ENCODE results near the gene HNRNPD.
"Not testable (repeated sequence)": the region's sequence is repeated elsewhere in the genome, so short reads cannot be mapped to it uniquely, and the experiment has no call there.

Gene HNRNPD, protein sequence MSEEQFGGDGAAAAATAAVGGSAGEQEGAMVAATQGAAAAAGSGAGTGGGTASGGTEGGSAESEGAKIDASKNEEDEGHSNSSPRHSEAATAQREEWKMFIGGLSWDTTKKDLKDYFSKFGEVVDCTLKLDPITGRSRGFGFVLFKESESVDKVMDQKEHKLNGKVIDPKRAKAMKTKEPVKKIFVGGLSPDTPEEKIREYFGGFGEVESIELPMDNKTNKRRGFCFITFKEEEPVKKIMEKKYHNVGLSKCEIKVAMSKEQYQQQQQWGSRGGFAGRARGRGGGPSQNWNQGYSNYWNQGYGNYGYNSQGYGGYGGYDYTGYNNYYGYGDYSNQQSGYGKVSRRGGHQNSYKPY

DNA sequence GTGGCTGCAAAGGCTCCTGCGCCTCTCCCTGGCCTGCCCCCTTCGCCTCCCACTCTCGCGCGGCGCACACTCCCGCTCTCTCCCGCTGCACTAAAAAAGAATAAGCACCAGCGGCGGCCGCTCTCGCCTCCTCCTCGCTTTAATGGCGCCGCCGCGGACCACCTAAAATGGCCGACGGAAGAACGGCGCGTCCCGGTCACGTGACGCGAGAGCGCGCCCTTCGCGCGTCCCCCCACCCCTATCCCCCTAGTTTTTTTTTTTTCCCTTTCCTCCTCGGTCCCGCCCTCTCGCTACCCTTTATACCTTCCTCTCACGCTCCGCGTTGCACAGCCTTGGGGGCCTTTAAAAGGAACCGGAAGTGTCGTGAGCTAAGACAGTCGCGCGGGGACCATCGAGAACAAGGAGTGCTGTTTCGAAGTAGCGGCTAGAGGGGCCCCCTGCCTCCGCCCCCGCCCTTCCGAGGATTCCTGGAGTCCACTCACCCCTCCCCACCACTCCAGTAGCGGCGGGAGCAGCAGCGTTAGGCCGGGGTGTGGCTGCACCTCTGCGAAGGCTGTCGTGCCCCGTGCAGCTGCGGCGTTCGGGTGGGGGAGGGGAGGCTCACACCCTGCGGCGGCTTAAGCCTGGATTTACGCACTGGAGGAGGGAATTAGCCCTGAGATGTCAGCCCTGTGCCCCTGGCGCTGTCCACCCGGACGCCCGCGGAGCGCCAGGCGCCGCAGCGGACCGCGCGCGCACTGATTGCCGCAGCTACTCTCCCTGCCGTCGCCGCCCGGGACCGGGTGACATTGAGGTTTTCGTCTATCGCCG lies at the start of gene HNRNPD:
Gene HNRNPD (minus strand): TSS at position 176 of the 810 bp plus-strand sequence. CDS start 313 bp downstream, outside the sequence.
- DNase-seq: peak; percentile 85

DNA sequence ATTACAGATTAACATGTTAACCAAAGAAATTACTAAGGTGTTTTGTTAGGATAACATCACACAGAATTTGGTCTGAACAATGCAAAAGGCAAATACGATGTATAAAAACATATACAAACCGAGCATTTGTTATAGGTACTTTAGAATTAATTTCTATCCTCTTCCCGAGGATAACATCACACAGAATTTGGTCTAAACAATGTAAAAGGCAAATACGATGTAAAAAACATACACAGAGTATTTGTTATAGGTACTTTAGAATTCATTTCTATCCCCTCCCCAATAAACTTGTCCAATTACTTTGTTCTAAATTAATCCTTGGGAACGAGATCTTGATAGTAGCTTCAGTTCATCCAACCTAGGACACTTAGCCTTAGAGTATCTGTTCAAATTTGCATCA lies 48.8 kb upstream of the HNRNPD start:
- DNase-seq: no peak

DNA sequence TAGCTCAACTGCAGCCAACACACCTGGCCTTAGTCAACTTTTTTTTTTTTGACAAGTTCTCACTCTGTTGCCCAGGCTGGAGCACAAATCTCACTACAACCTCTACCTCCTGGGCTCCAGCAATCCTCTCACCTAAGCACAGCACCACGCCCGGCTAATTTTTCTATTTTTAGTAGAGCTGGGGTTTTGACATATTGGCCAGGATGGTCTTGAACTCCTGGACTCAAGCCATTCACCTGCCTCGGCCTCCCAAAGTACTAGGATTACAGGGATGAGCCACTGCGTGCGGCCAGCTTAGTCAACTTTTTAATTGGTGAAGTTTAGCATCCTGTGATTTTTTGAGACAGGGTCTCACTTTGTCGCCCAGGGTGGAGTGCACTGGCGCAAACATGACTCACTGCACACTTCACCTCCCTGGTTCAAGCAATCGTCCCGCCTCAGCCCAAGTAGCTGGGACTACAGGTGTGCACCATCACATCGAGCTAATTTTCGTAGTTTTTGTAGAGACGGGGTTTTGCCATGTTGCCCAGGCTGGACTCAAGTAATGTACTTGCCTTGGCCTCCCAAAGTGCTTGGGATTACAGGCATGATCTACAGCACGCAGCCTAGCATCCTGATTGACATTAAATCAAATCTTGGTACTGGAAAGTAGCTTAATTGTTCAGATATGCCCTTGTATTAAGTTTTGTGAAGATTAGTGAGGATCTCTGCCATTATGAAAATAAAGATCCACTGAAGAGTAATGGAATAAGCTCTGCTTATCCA lies 48.2 kb upstream of the HNRNPD start:
- no peak for DNase-seq

DNA sequence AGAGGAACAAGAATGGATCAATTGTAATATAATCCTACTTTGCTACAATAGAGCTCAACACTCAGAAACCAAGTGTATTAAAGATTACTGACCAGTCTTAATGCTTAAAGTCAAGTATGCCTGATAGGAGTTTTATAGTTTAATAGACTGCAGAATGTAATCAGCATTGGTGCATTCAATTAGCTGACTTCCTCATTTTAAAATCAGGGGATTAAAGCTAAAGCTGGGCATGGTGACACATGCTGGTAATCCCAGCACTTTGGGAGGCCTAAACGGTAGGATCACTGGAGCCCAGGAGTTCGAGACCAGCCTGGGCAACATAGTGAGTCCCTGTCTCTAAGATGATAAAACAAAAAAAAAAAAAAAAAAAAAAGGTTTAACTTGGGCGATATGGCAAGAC lies 45.7 kb upstream of the HNRNPD start:
- DNase-seq: no peak

DNA sequence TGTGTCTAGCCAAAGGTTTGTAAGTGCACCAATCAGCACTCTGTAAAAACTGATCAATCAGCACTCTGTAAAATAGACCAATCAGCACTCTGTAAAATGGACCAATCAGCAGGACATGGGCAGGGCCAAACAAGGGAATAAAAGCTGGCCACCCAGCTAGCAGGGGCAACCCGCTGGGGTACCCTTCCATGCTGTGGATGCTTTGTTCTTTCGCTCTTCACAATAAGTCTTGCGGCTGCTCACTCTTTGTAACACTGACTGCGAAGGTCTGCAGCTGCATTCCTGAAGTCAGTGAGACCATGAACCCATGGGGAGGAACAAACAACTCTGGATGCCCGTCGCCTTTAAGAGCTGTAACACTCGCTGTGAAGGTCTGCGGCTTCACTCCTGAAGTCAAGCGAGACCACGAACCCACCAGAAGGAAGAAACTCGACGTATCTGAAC lies 42.2 kb upstream of the HNRNPD start:
- no peak for DNase-seq

DNA sequence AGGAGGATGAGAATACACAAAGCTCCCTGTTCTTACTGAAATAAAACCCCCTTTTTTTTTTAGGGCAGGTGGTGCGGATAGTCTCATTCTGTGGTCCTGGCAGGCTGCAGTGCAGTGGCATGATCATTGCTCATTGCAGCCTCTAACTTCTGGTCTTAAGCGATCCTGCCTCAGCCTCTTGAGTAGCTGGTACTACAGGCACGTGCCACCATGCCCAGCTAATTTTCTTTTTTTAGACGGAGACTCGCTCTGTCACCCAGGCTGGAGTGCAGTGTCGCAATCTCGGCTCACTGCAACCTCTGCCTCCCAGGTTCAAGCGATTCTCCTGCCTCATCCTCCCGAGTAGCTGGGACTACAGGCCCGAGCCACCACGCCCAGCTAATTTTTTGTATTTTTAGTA lies 41.3 kb upstream of the HNRNPD start:
- DNase-seq: not testable (repeated sequence)

DNA sequence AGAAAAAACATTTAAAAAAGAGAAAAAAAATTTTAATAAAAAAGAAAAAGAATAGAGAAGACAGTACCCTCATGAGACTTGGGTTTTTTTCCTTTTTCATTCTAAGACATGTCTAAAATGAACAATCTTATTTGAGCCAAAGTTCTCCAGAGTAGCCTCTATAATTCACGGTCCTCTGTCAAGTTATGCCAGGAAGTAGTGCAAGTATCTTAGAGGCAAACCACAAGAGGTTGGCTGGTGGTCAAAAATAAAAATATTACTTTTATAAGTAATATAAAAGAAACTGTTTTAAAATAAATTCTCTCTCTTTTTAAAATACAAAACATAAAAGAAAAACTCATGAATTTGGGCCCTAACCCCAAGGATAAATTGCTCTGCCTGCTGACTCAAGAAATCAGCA lies 29.9 kb upstream of the HNRNPD start:
- no peak for DNase-seq

DNA sequence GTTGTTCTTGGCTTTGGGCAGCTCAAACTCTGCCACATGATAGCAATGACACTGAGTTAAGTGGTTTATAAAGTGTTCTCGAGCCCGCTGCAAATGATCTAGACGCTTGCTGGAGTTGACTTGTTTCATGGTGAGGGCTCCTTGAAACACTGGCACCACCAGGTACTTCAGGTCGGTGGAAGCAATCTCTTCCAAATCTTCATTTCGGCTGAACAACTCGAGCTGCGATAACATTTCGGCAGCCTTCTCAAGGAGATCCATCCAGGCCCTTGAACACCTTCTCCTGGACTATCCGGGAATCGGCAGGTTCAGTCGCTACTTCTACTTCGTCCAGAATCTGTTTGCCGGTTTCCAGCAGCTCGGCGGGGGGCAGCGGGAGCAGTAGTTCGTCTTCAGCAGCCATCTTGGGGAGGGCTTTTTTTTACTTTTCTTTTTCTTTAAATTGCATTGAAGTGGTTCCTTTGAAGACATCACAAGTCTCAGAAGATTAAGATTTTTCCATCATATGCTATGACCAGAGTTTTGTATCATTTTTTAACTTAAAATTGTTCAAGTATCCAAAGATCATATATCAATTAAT lies 28.5 kb upstream of the HNRNPD start:
- DNase-seq: no peak

DNA sequence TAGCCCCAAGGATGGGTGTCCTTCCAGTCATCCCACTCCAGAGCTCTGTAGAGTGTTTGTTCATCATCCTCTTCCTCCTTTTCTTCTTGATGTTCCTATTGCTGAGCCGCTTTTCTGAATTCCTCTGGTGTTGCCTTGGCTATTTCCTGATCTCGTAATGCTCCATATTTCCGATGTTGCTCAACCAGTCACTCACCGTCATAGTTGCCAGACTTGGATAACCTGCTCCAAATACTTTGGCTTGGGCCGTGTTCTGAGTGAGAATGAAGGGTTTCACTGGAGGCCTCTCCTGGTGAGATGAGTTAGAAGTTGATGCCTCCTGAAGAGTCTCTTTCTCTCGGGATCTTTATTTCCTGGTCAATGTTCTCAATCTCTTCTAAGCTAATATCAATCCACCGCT lies 27.8 kb upstream of the HNRNPD start:
- DNase-seq: no peak

DNA sequence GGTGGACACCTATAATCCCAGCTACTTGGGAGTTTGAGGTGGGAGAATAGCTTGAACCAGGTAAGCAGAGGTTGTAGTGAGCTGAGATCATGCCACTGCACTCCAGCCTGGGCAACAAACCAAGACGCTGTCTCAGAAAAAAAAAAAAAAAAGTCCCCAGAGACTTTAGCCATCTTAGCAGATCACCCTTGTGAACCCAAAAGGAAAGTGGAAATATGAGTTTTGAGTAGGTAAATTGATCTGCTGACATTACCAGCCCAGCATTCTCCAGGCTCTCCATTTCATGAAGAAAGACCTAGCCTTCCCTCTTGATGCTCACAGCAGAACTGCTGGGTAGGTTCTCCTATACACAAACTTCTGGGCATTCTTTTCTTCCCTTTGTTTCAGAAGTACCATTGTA lies 24.5 kb upstream of the HNRNPD start:
- no peak for DNase-seq

DNA sequence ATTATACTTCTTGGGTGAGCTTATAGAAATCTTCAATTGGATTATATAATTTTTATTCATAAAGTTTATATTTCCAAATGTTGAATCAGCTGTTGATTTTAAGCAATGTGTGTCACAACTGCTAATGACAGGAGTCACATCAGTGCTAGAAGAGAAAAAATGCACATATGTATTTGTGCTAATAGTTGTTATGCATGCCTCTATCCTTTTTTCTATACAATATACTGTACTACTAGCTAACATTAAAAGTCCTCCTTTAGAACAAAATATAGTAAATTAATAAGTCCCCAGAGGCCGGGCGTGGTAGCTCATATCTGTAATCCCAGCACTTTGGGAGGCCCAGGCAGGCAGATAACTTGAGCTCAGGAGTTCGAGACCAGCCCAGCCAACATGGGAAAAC lies 23.7 kb upstream of the HNRNPD start:
- no peak for DNase-seq

DNA sequence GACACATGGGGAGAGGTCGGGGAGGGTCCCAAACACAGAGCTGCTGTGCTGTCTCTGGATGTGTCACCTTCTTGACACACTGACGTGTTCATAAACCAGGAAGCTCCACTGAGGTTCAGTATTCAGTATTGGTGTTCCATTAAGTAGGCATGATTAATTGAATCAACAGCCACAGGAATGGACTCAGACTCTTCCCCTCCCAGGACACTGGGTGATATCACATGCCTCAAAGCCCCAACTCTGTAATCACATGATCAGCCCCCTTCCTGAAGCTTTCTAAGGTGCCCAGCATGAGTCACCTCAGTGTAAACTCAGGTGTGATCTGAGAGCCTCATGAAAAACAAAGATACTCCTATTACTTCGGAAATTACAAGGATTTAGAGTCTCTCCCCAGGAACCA lies 21.1 kb upstream of the HNRNPD start:
- DNase-seq: no peak

DNA sequence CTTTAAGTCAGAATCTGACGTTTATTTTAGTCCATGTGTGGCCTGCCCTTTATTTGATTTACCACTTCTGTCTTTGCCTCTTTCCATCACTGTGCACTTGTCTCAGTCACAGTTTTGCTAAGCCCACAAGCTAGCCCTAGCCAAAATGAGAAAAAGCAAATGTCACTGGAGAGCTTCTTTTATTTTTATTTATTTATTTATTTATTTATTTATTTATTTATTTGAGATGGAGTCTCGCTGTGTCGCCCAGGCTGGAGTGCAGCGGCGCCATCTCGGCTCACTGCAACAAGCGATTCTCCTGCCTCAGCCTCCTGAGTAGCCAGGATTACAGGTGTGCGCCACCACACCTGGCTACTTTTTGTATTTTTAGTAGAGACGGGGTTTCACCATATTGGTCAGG lies 16.3 kb upstream of the HNRNPD start:
- DNase-seq: not testable (repeated sequence)

DNA sequence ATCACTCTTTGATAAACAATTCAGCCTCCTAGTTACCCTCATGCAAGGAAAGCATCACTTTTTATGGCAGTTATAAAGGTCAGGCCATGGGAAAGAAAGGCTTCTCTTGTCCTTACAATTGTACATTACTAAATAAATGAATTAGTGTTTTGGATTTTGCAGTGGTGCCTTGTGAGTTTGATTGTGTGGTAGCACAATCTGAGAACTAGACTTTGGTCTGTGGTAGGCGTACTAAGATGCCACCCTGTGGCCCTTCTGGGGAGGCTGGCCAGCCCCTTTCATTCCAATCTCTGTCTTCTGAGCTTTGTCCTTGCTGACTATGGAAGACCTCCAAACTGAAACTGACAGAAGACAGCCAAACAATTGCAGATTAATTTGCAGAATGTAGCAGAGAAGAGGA lies 14.6 kb upstream of the HNRNPD start:
- DNase-seq: no peak

DNA sequence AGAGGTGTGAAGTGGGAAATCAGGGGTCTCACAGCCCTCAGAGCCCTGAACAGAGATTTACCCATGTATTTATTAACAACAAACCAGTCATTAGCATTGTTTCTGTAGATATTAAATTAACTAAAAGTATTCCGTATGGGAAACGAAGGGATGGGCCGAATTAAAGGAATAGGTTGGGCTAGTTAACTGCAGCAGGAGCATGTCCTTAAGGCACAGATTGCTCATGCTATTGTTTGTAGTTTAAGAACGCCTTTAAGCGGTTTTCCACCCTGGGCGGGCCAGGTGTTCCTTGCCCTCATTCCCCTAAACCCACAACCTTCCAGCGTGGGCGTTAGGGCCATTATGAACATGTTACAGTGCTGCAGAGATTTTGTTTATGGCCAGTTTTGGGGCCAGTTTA lies 12.5 kb upstream of the HNRNPD start:
- not testable (repeated sequence) for DNase-seq

DNA sequence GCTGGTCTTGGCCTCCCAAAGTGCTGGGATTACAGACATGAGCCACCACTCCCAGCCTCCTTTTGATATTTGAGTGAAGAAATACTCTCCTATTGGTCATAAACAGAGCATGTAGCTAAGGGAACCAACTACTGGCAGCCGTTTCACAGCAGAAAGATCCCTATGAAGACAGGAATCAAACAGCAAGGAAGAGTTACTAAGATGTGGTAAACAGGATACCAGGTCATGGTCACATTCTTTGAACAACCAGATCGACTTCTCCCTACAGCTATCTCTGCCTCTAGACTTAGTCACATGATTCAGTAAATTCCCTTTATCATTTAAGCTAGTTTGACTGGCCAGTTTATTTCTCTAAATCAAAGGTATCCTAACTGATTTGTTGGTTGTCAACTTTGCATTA lies 9.0 kb upstream of the HNRNPD start:
- no peak for DNase-seq

DNA sequence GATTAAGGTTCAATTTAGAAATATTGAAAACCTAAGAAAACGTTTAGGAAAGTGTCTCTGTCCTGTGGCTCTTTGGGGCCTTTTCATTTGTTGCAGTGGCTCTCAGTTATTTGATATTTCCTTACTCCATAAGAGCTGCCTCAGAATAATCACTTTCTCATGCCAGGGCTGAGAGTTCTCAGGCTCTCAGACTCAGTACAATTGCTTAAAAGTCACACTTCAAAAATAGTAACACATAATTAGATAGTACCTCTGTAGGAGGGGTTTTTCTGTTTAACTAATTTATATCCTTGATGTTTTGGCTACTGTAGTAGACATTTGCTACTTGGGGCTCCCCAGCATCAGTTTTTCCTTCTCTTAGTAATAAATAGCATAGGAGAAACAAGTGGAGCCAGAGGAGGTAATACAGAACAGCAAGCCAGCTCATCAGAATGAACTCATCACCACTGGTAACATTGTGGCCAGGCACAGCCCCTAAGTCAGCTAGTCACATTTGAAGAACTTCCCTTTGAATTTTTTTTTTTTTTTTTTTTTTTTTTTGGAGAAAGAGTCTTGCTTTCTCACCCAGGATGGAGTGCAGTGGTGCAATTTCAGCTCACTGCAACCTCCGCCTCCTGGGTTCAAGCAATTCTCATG lies 8.0 kb upstream of the HNRNPD start:
- DNase-seq: no peak

DNA sequence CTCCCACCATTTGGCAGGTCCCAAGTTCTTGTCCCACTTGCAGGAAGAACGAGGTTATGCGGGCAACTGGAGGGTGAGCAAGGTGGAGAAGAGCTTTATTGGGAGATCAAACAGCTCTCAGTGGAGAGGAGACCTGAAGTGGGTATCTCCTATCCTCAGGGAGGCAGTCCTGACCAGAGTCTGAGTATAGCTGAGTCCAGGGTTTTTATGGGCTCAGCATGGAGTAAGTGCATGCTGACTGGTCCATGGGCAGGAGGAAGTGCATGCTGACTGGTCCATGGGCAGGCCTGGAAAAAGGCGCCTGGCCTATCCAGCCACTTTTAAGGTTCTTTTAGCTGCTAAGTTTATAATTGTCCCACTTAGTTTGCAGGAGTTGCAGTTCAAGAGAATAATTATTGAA lies 7.4 kb upstream of the HNRNPD start:
- no peak for DNase-seq

DNA sequence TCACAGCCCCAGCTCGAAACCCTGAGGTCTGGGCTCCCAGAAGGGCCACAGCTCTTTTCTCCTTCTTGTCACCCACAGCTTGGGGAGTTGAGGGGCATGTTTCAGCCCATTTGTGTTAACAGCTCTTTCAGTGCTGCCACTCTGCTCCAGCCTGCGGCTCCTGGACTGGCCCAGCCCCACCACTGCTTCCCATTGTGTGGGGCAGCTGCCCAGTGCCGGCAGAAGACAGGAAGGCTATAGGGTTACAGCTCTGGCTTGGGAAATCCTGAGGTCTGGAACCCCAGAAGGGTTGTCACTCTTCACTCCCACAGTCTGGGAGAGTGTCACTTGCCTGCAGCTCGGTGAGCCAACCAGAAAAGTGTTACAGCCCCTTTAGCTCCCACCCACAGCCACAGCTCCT lies 7.0 kb upstream of the HNRNPD start:
- DNase-seq: no peak

DNA sequence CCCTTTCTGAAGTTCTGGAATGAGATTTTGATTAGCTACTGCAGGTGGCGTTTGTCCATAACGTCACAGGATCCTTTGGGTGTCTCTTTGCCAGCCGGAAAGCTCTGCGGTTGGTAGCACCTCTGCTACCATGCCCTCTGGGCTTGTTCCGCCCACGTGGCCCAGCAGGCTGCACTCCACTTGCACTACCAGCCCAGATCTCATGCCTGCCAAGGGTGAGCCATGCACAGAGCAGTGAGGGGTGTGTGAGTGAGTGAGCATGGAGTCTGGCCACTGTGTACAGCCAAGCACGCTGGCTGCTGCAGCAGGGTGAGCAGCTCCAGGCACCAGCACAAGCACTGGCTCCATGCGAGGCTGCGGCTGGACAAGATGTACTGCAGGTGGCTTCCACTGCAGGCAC lies 6.6 kb upstream of the HNRNPD start:
- DNase-seq: no peak

DNA sequence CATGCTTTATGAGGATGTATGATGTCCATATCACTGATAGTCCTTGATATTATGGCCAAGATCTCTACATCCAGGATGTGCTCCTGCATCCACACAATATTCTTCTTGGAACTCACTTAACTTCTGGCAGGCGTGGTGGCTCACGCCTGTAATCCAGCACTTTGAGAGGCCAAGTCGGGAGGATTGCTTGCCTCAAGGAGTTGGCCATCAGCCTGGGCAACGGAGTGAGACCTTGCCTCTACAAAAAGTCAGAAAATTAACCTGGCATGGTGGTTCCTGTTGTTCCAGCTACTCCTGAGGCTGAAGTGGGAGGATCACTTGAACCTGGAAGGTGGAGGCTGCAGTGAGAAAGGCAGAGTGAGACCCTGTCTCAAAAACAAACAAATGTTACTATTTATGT lies 2.3 kb upstream of the HNRNPD start:
- no peak for DNase-seq

DNA sequence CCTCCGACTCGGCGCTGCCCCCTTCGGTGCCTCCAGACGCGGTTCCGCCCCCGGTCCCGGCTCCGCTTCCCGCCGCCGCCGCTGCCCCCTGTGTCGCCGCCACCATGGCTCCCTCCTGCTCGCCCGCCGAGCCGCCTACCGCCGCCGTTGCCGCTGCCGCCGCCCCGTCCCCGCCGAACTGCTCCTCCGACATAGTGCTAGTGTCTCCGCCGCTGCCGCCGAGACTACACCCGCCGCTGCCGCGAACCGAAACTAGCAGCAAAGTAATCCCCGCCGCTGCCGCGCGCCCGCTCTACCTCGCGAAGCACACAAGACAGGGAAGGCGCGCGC lies 340 bp downstream of the HNRNPD start:
- DNase-seq: no peak

Measured in activated CD4-positive, alpha-beta T cell treated with anti-CD3 and anti-CD28 coated beads, Interleukin-2, amount 50 U/mL, for 1 hour (primary cell).